ENCODE measurements around the gene TANGO6. TPM values are rescaled to one million over a fixed set of nuclear protein-coding genes. Genes with fewer than 3 reads are reported as not detected.
"Not testable (repeated sequence)": the region's sequence is repeated elsewhere in the genome, so short reads cannot be mapped to it uniquely, and the experiment has no call there.

TANGO6 gene
- polyA plus RNA-seq, 3 donors, result 5.5 to 6.8 (median 5.7) TPM

DNA sequence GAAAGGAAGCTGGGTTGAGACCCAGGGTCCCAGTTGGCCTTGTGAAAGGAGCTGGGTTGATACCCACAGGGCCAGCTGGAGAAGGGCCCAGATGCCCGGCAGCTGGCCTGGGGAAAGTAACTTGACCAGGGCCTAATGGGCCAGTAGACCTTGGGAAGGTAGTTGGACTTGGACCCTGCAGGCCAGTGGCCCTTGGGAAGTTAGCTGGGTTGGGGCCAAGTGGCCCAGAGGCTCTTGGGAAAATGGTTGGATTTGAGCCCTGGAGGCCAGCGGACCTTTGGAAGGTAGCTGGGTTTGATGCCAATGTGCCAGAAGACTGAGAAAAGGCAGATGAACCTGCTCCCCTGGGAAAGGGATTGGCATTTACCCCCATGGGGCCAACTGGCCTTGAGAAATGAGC, 275.7 kb downstream of the TANGO6 start:
- DNase-seq (ENCODE audit: extremely low read depth in 1 of 11, low read depth in 9 of 11, low spot score in 4 of 11), result no peak

DNA sequence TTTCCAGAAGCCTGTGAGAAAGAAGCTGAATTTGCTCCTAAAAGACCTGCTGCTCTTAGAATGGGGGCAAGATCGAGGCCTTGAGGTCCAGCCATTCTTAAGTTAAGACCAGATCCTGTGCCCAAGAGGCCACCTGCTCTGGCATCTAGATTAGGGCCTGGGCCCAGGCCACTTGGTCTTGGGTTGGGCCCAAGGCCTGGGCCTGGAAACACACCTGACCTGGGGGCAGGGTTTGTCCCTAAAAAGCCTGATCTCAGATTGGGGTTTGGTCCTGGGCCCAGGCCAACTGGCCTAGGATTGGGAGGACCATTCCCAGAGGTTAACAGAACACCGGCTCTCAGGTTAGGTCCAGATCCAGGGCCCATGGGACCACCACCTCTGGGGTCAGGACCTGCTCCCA, 276.2 kb downstream of the TANGO6 start:
- no peak for DNase-seq (ENCODE audit: extremely low read depth in 1 of 11, low read depth in 9 of 11, low spot score in 4 of 11)

DNA sequence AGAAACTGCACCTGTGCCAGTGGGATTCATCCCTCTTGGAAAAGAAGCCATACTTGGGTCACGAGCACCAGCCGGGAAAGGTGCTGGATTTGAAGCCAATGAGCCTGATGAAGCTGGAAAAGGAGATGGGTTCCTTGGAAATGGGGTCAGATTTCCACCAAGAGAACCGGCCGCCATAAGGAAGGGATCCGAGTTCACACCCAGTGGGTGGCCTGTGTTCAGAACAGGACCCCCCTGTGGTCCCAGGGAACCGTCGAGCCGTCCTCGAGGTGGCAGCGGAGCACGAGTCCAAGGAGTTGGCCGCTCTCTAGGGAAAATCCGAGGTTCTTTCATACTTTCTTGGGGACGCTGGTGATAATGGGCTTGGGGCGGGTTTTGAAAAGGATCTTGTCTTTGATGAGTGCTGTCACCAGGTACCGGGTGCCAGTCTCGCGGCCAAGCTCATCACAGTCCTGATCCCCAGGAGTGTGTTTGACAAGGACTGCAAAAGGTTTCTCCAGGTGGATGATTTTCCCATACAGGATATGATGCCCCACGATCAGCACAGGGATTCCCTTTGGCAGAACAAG, 276.8 kb downstream of the TANGO6 start:
- no peak for DNase-seq (ENCODE audit: extremely low read depth in 1 of 11, low read depth in 9 of 11, low spot score in 4 of 11)

DNA sequence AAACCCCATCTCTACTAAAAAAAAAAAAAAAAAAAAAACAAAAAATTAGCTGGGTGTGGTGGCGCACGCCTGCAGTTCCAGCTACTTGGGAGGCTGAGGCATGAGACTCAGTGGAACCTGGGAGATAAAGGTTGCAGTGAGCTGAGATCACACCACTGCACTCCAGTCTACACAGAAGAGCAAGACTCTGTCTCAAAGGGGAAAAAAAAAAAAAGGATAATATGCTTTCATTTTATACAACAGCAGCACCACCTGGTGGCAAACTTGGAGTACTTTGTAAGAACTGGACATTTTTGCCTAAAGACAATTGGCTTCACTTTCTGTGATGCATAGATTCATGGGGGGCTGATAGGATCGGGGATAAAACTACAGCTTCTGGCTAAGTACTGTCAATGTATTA, 280.6 kb downstream of the TANGO6 start:
- DNase-seq (ENCODE audit: extremely low read depth in 1 of 11, low read depth in 9 of 11, low spot score in 4 of 11), result no peak

DNA sequence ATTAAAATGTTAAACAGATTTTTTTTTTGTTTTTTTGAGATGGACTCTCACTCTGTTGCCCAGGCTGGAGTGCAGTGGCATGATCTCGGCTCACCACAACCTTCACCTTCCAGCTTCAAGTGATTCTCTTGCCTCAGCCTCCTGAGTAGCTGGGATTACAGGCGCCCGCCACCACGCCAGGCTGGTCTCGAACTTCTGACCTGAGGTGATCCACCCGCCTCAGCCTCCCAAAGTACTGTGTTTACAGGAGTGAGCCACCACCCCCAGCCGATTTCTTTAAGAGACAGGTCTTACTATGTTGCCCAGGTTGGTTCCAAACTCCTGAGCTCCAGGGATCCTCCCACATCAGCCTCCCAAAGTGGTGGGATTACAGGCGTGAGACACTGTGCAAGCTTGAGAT, 281.1 kb downstream of the TANGO6 start:
- DNase-seq (ENCODE audit: extremely low read depth in 1 of 11, low read depth in 9 of 11, low spot score in 4 of 11), result not testable (repeated sequence)

DNA sequence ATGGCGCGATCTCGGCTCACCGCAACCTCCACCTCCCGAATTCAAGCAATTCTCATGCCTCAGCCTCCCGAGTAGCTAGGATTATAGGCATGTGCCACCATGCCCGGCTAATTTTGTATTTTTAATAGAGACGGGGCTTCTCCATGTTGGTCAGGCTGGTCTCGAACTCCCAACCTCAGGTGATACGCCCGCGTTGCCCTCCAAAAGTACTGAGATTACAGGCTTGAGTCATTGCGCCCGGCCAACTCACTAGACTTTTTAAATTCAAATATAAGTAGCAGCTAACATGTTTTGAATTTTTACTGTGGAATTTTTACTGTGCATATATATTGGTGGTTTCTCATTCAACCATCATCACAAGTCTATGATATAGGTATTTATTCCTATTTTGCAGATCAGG, 281.6 kb downstream of the TANGO6 start:
- DNase-seq (ENCODE audit: extremely low read depth in 1 of 11, low read depth in 9 of 11, low spot score in 4 of 11), result not testable (repeated sequence)

DNA sequence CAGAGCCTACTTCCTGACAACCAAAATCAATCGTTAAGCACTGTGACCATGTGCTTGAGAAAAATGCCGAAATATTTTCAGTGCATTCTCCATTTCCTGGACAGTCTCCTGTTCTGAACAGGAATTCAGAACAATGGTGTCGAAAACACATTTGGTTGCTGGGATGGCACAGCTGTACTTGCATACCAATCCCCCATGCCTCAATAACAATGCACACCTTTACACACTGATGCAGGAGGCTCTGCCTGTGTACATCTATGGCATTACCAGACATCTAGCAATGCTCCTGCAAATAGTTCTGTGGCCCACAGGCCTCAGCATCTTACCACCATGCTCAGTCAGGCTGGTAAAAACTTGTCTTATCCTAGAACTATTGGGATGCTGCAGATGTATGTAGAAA, 282.9 kb downstream of the TANGO6 start:
- DNase-seq (ENCODE audit: extremely low read depth in 1 of 11, low read depth in 9 of 11, low spot score in 4 of 11), result no peak

DNA sequence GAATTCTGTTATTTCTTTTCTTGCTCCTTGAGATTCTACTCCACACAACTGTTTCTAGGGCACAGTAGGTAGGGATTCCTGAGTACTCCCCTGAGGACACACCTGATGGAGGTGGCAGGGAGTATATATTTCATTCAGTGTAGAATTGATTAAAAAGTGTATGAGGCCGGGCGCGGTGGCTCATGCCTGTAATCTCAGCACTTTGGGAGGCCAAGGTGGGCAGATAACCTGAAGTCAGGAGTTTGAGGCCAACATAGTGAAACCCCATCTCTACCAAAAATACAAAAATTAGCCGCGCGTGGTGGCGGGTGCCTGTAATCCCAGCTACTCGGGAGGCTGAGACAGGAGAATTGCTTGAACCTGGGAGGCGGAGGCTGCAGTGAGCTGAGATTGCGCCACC, 283.5 kb downstream of the TANGO6 start:
- not testable (repeated sequence) for DNase-seq (ENCODE audit: extremely low read depth in 1 of 11, low read depth in 9 of 11, low spot score in 4 of 11)

DNA sequence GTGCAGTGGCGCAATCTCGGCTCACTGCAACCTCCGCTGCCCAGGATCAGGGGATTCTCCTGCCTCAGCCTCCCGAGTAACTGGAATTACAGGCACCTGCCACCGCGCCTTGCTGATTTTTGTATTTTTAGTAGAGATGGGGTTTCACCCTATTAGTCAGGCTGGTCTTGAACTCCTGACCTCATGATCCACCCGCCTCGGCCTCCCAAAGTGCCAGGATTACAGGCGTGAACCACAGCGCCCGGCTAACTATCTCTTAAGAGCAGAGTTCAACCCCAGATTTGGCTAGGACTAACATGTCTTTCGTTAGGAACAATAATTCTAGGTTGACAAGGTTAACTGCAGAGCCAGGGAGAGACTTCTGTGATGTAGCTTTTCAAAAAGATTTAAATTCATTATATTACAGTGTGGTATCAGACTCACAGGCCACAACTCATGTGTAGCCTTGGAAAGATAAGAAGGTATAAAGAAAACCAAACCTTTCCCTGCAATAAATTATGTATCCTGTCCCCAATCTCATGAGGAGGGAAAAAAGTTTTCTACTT, 284.7 kb downstream of the TANGO6 start:
- no peak for DNase-seq (ENCODE audit: extremely low read depth in 1 of 11, low read depth in 9 of 11, low spot score in 4 of 11)

DNA sequence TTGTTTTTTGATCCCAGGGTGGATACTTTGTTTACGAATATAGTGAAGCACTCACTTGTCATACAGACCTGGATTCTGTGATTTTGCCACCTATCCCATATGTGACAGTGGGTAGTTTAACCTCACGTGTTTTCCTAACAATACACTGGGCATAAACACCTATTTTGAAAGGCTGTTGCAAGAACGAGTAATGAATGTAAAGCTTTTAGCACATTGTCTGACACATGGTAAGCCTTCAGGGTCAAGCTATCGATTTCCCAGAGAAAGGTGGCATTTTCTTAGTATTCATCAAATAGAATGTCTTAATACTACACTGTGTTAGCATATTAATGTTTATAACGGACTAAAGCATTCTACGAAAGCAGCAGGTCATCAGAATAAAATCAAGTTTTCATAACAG, 287.1 kb downstream of the TANGO6 start:
- no peak for DNase-seq (ENCODE audit: extremely low read depth in 1 of 11, low read depth in 9 of 11, low spot score in 4 of 11)

DNA sequence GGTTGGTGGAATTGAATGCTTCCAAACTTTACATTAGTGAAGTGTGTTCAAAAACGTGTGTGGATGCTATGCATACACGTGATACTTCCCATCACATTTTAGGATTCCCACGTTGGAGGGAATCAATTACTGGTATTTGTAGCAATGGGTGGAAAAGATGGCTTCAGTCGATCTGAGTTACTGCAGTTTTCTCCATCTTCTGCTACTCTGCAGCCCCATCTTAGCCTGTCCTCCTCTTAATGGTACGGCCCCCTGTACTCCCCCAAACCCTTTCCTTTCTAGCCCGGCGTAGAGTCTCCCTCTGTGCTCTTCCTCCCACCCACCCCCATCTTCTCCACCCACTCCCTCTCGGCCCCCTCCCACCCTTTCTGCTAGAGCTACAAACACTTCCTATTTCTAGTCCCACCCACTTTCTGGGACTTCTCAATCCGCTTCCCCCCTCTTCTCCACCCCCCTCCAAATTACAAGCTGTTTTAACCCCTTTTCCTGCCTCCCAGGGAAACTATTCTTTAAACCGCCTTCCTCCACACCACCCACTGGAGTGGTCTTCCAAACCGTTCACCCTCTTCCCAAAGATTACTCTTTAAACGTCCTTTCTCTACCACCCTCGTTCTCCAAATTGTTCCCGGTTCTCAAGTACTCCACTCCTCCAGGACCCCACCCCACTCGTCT, 288.0 kb downstream of the TANGO6 start:
- peak in 3 of 11 donors; percentile 39 to 61 (median 46) for DNase-seq (ENCODE audit: extremely low read depth in 1 of 11, low read depth in 9 of 11, low spot score in 4 of 11)

DNA sequence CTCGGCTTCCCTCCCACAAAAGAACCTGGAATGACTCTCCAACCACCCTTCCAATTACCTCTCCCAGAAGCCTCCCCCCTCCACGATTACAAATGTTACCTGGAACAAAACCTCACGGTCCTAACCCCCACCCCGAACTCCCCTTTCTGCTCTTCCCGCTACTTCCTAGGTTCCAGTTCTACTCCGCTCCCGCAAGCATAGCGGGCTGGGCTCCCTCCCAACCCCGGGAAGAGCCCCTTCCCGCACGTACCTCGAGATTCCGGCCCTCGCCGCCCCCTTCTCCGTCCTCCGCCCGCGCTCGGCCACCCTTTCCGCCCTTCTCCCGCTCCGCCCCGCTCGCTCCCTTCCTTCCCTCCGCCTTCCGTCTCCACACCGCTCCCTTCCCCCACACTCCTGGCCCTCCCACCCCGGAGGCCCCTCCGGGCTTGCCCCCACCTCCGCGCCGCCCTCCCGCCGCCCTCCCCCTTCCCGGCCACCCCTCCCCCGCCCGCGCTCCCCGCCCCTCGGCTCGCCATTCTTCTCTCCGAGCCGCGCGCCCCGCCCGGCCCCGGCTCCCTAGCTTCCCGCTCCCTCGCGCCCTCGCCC, 288.6 kb downstream of the TANGO6 start:
- peak; percentile 42 to 83 (median 73) for DNase-seq (ENCODE audit: extremely low read depth in 1 of 11, low read depth in 9 of 11, low spot score in 4 of 11)

DNA sequence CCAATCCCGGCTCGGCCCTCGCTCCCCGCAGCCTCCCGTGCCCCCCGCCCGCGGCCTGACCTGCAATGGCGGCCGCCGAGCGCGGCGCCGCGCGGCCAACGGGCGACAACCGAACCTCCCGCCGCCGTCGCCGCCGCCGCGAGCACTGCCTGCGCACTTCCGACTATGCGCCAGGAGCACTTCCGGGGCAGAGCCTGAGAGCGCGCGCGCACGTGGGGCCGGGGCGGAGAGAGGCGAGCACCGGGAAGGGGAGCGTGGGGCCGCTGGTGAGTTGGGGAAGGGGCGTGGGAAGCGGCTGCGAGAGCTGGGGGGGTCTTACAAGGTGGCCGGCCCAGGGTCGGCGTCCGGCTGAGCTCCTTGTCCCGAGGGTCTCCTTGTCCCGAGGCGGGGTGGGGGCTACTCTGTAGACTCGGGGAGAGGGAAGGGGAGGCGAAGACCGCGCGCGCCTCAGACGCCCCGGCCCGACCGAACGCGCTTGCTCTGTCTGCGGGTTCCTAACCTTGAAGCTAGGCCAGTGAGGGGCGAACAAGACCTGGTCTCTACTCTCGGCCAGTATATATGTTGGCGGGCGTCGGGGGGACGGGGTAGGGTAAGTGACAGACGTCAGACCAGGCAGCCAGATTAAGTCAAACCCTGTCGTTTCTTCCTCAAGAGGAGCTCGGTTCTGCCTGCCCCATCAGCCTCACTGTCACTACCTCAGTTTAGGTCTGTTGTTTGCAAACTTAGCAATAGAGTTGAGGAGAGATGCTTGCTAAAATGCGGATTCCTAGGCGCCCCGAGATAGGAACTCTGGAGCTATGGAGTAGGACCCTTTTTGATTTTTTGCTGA, 289.3 kb downstream of the TANGO6 start, which contains the start of the genes CHTF8 and UTP4:
Gene CHTF8, minus strand, starts transcription at position 165 of the 829 bp plus-strand sequence. CDS start 11,130 bp downstream, outside the sequence.
Gene UTP4, plus strand, starts transcription at position 226 of the 829 bp plus-strand sequence. CDS start 811 bp downstream, outside the sequence.
- DNase-seq (ENCODE audit: extremely low read depth in 1 of 11, low read depth in 9 of 11, low spot score in 4 of 11), result peak in 10 of 11 donors; percentile 51 to 86 (median 73)

DNA sequence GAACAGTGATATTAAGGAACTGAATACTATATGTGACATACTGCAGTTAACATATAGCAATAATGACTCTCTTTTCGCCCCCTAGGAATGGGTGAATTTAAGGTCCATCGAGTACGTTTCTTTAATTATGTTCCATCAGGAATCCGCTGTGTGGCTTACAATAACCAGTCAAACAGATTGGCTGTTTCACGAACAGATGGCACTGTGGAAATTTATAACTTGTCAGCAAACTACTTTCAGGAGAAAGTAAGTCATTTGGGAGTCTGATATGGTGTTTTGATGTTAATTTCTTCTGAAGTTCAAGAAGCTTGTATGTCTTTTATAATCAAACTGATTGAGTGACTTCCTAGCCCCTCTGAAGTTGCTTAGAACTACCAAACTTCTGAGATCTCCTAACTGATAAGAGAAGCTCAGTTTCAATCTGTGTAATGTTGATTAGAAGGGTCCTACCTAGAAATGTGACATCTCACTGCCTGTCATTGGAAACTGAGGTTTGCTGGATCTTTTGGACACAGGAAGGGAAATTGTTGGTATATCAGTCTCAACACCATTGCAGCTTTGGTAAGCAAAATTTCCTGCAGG, 290.1 kb downstream of the TANGO6 start:
- DNase-seq (ENCODE audit: extremely low read depth in 1 of 11, low read depth in 9 of 11, low spot score in 4 of 11), result no peak

Other genes with a start within 250 kb of the TANGO6 start
- gene CDH3, start 198.2 kb upstream of the TANGO6 start, polyA plus RNA-seq (ENCODE audit: insufficient read length in 3 of 3), result 10 to 100 TPM; 55.9 to 63.0 (median 60.3) TPM
- 100 to 1,000 TPM in 1 of 3 donors, 10 to 100 TPM in 2; 85.4 to 114 (median 88.5) TPM for gene CDH1, start 106.2 kb upstream of the TANGO6 start, polyA plus RNA-seq (ENCODE audit: insufficient read length in 3 of 3)

Data from renal cortex interstitium (tissue), 11 donors.